GM12878 (cell line): ENCODE results near the gene PLXNC1. TPM values are rescaled to one million over a fixed set of nuclear protein-coding genes. Genes with fewer than 3 reads are reported as not detected.

Source experiments
- TBL1XR1 ChIP-seq: IDR thresholded peaks from 2 replicates; pipeline ENCODE4 v1.6.1; 2012; ENCODE audit warnings: low read depth, low read length, improper control_type of control experiment
- polyA plus RNA-seq, 11 experiments: library from polyadenylated mRNA; depleted of rRNA in 4 of 11; unstranded in 6 of 11; stranded (reverse) in 5 of 11; fragments of >200 nt; fragmentation: Nextera tagmentation in 4 of 11; fragmentation: Illumina TruSeq in 1 of 11; extraction: Ambion mirVana in 4 of 11; extraction: Trizol in 1 of 11; gene quantifications; 1 replicate in 1 of 11; 2 replicates in 10 of 11; pipeline versions ENCODE4 v1.2.1 to v1.2.3, GENCODE V29; 2011 to 2016; ENCODE audit warnings: inconsistent platforms in 2 of 11, missing spikeins in 2 of 11, low read depth in 1 of 11
- total RNA-seq, 4 experiments: library from RNA; depleted of rRNA in 3 of 4; stranded (reverse); fragments of >200 nt in 3 of 4; fragmentation: Illumina TruSeq in 1 of 4; extraction: Trizol in 1 of 4; gene quantifications; 2 replicates each; pipeline versions ENCODE4 v1.2.1 to v1.2.3, GENCODE V29; 2013 to 2021
- TF ChIP-seq, protein P1 (sequence below): fragments of 450-650 bp; IDR thresholded peaks from 2 replicates; pipeline ENCODE4 v1.6.1; 2017; ENCODE audit warnings: mild to moderate bottlenecking, moderate library complexity
- TF ChIP-seq, protein P2 (sequence below): fragments of 450-650 bp; IDR thresholded peaks from 2 replicates; pipeline ENCODE4 v1.6.1; 2016; ENCODE audit warnings: mild to moderate bottlenecking, moderate library complexity, borderline replicate concordance

PLXNC1 gene
- total and polyA plus RNA-seq, 10 of the 15 experiments (the other 5 are each of a cell fraction or from before 2014, with no cell fraction given) = 5.2 to 41.2 (median 24.6) TPM

DNA sequence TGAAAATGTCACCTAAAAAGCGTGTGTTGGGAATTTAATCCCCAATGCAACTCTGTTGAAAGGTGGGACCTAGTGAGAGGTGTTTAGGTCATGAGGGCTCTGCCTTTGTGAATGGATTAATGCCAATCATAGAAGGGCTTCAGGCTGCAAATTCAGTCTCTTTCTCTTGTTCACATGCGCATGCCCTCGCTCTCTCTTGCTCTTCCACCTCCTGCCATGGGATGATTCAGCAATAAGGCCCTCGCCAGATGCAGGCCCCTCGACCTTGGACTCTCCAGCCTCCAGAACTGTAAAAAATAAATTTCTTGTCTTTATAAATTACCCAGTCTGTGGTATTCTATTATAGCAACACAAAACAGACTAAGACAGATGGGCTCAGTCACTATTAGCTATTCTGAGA is 55.4 kb downstream of the PLXNC1 start (continued):
- TF ChIP-seq, protein P1, sequence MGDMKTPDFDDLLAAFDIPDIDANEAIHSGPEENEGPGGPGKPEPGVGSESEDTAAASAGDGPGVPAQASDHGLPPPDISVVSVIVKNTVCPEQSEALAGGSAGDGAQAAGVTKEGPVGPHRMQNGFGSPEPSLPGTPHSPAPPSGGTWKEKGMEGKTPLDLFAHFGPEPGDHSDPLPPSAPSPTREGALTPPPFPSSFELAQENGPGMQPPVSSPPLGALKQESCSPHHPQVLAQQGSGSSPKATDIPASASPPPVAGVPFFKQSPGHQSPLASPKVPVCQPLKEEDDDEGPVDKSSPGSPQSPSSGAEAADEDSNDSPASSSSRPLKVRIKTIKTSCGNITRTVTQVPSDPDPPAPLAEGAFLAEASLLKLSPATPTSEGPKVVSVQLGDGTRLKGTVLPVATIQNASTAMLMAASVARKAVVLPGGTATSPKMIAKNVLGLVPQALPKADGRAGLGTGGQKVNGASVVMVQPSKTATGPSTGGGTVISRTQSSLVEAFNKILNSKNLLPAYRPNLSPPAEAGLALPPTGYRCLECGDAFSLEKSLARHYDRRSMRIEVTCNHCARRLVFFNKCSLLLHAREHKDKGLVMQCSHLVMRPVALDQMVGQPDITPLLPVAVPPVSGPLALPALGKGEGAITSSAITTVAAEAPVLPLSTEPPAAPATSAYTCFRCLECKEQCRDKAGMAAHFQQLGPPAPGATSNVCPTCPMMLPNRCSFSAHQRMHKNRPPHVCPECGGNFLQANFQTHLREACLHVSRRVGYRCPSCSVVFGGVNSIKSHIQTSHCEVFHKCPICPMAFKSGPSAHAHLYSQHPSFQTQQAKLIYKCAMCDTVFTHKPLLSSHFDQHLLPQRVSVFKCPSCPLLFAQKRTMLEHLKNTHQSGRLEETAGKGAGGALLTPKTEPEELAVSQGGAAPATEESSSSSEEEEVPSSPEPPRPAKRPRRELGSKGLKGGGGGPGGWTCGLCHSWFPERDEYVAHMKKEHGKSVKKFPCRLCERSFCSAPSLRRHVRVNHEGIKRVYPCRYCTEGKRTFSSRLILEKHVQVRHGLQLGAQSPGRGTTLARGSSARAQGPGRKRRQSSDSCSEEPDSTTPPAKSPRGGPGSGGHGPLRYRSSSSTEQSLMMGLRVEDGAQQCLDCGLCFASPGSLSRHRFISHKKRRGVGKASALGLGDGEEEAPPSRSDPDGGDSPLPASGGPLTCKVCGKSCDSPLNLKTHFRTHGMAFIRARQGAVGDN = no peak
- no peak for TF ChIP-seq TBL1XR1
- TF ChIP-seq, protein P2, sequence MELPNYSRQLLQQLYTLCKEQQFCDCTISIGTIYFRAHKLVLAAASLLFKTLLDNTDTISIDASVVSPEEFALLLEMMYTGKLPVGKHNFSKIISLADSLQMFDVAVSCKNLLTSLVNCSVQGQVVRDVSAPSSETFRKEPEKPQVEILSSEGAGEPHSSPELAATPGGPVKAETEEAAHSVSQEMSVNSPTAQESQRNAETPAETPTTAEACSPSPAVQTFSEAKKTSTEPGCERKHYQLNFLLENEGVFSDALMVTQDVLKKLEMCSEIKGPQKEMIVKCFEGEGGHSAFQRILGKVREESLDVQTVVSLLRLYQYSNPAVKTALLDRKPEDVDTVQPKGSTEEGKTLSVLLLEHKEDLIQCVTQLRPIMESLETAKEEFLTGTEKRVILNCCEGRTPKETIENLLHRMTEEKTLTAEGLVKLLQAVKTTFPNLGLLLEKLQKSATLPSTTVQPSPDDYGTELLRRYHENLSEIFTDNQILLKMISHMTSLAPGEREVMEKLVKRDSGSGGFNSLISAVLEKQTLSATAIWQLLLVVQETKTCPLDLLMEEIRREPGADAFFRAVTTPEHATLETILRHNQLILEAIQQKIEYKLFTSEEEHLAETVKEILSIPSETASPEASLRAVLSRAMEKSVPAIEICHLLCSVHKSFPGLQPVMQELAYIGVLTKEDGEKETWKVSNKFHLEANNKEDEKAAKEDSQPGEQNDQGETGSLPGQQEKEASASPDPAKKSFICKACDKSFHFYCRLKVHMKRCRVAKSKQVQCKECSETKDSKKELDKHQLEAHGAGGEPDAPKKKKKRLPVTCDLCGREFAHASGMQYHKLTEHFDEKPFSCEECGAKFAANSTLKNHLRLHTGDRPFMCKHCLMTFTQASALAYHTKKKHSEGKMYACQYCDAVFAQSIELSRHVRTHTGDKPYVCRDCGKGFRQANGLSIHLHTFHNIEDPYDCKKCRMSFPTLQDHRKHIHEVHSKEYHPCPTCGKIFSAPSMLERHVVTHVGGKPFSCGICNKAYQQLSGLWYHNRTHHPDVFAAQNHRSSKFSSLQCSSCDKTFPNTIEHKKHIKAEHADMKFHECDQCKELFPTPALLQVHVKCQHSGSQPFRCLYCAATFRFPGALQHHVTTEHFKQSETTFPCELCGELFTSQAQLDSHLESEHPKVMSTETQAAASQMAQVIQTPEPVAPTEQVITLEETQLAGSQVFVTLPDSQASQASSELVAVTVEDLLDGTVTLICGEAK = no peak
